Measurements from ENCODE around the gene NUBPL.
"Not testable (repeated sequence)": the region's sequence is repeated elsewhere in the genome, so short reads cannot be mapped to it uniquely, and the experiment has no call there.

Gene NUBPL

GRCh38 chr14:31705731-31706130 is 144.5 kb downstream of the NUBPL start:
- Mint-ChIP-seq H3K36me3 (ENCODE audit: low read depth) (peaks cover 5% of the 10 kb centered on the region), H3K9me3 (peaks cover 35% of the 10 kb centered on the region)

GRCh38 chr14:31708661-31709060 is 147.5 kb downstream of the NUBPL start:
- not testable (repeated sequence) for H3K4me1 Mint-ChIP-seq (ENCODE audit: low read depth); DNase-seq (ENCODE audit: low spot score); H3K36me3 Mint-ChIP-seq (ENCODE audit: low read depth); H3K4me3 Mint-ChIP-seq; H3K27ac Mint-ChIP-seq; H3K27me3 Mint-ChIP-seq (ENCODE audit: low read depth)
- peaks cover 29% of the 10 kb centered on the region for H3K9me3 Mint-ChIP-seq

More at GRCh38 chr14:31705731-31706130, 144.5 kb downstream of the NUBPL start:
- no peaks in the 10 kb centered on the region for H3K4me1 Mint-ChIP-seq (ENCODE audit: low read depth)
- H3K4me3 Mint-ChIP-seq: no peak overlapping the region
- H3K27ac Mint-ChIP-seq: no peak overlapping the region
- no peaks in the 10 kb centered on the region for H3K27me3 Mint-ChIP-seq (ENCODE audit: low read depth)
- DNase-seq (ENCODE audit: low spot score): no peak

- Mint-ChIP-seq H3K9me3 (peaks cover 15% of the 10 kb centered on the region), H3K4me3 (no peak overlapping the region), H3K36me3 (ENCODE audit: low read depth) (no peaks in the 10 kb centered on the region), H3K27me3 (ENCODE audit: low read depth) (no peaks in the 10 kb centered on the region), H3K27ac (no peak overlapping the region), H3K4me1 (ENCODE audit: low read depth) (no peaks in the 10 kb centered on the region)
- no peak for DNase-seq (ENCODE audit: low spot score)
Observed at GRCh38 chr14:31712244-31713127, 151.3 kb downstream of the NUBPL start.

- H3K4me3 Mint-ChIP-seq: no peak overlapping the region
- no peaks in the 10 kb centered on the region for H3K36me3 Mint-ChIP-seq (ENCODE audit: low read depth)
- no peaks in the 10 kb centered on the region for H3K4me1 Mint-ChIP-seq (ENCODE audit: low read depth)
- peaks cover 7% of the 10 kb centered on the region for H3K9me3 Mint-ChIP-seq
- no peaks in the 10 kb centered on the region for H3K27me3 Mint-ChIP-seq (ENCODE audit: low read depth)
- DNase-seq (ENCODE audit: low spot score): no peak
- H3K27ac Mint-ChIP-seq: no peak overlapping the region
Observed at GRCh38 chr14:31716208-31716607, 155.0 kb downstream of the NUBPL start.

GRCh38 chr14:31717294-31718085 is 156.3 kb downstream of the NUBPL start:
- Mint-ChIP-seq H3K4me3 (no peak overlapping the region), H3K9me3 (peaks cover 11% of the 10 kb centered on the region), H3K27ac (no peak overlapping the region), H3K4me1 (ENCODE audit: low read depth) (no peaks in the 10 kb centered on the region), H3K36me3 (ENCODE audit: low read depth) (peaks cover 2% of the 10 kb centered on the region), H3K27me3 (ENCODE audit: low read depth) (no peaks in the 10 kb centered on the region)
- DNase-seq (ENCODE audit: low spot score): no peak

- Mint-ChIP-seq H3K4me1 (ENCODE audit: low read depth) (peaks cover 2% of the 10 kb centered on the region), H3K27ac (no peak overlapping the region), H3K36me3 (ENCODE audit: low read depth) (peaks cover 2% of the 10 kb centered on the region), H3K4me3 (no peak overlapping the region), H3K27me3 (ENCODE audit: low read depth) (no peaks in the 10 kb centered on the region), H3K9me3 (peaks cover 11% of the 10 kb centered on the region)
- DNase-seq (ENCODE audit: low spot score): no peak
Observed at GRCh38 chr14:31718585-31718984, 157.4 kb downstream of the NUBPL start.

- no peaks in the 10 kb centered on the region for H3K27me3 Mint-ChIP-seq (ENCODE audit: low read depth)
- H3K27ac Mint-ChIP-seq: no peak overlapping the region
- H3K4me3 Mint-ChIP-seq: no peak overlapping the region
- H3K4me1 Mint-ChIP-seq (ENCODE audit: low read depth): peaks cover 2% of the 10 kb centered on the region
- H3K36me3 Mint-ChIP-seq (ENCODE audit: low read depth): peaks cover 2% of the 10 kb centered on the region
- peaks cover 11% of the 10 kb centered on the region for H3K9me3 Mint-ChIP-seq
- DNase-seq (ENCODE audit: low spot score): no peak
Observed at GRCh38 chr14:31718985-31719384, 157.8 kb downstream of the NUBPL start.

GRCh38 chr14:31726337-31726736 is 165.1 kb downstream of the NUBPL start:
- Mint-ChIP-seq H3K36me3 (ENCODE audit: low read depth) (peaks cover 6% of the 10 kb centered on the region), H3K27ac (no peak overlapping the region), H3K9me3 (peaks cover 27% of the 10 kb centered on the region), H3K4me3 (no peak overlapping the region), H3K27me3 (ENCODE audit: low read depth) (no peaks in the 10 kb centered on the region), H3K4me1 (ENCODE audit: low read depth) (peaks cover 2% of the 10 kb centered on the region)
- DNase-seq (ENCODE audit: low spot score): no peak

GRCh38 chr14:31727797-31728196 is 166.6 kb downstream of the NUBPL start:
- Mint-ChIP-seq H3K36me3 (ENCODE audit: low read depth) (peaks cover 5% of the 10 kb centered on the region), H3K9me3 (peaks cover 24% of the 10 kb centered on the region), H3K27ac (no peak overlapping the region), H3K4me3 (no peak overlapping the region), H3K4me1 (ENCODE audit: low read depth) (peaks cover 2% of the 10 kb centered on the region), H3K27me3 (ENCODE audit: low read depth) (no peaks in the 10 kb centered on the region)
- DNase-seq (ENCODE audit: low spot score): no peak

- Mint-ChIP-seq H3K9me3 (peaks cover 15% of the 10 kb centered on the region), H3K27ac (no peak overlapping the region), H3K36me3 (ENCODE audit: low read depth) (no peaks in the 10 kb centered on the region)
Observed at GRCh38 chr14:31740688-31741087, 179.5 kb downstream of the NUBPL start.

GRCh38 chr14:31745741-31746140 is 184.5 kb downstream of the NUBPL start:
- Mint-ChIP-seq H3K27me3 (ENCODE audit: low read depth) (no peaks in the 10 kb centered on the region), H3K27ac (no peak overlapping the region), H3K4me1 (ENCODE audit: low read depth) (no peaks in the 10 kb centered on the region), H3K36me3 (ENCODE audit: low read depth) (peaks cover 9% of the 10 kb centered on the region), H3K4me3 (no peak overlapping the region), H3K9me3 (peaks cover 45% of the 10 kb centered on the region)
- no peak for DNase-seq (ENCODE audit: low spot score)

More at GRCh38 chr14:31740688-31741087, 179.5 kb downstream of the NUBPL start:
- no peak for DNase-seq (ENCODE audit: low spot score)
- Mint-ChIP-seq H3K27me3 (ENCODE audit: low read depth) (no peaks in the 10 kb centered on the region), H3K4me1 (ENCODE audit: low read depth) (no peaks in the 10 kb centered on the region), H3K4me3 (no peak overlapping the region)

GRCh38 chr14:31746326-31746725 is 185.1 kb downstream of the NUBPL start:
- no peak overlapping the region for H3K27ac Mint-ChIP-seq
- H3K4me3 Mint-ChIP-seq: no peak overlapping the region
- H3K36me3 Mint-ChIP-seq (ENCODE audit: low read depth): peaks cover 9% of the 10 kb centered on the region
- H3K9me3 Mint-ChIP-seq: peaks cover 48% of the 10 kb centered on the region
- no peak for DNase-seq (ENCODE audit: low spot score)
- H3K27me3 Mint-ChIP-seq (ENCODE audit: low read depth): no peaks in the 10 kb centered on the region
- no peaks in the 10 kb centered on the region for H3K4me1 Mint-ChIP-seq (ENCODE audit: low read depth)

GRCh38 chr14:31749275-31749674 is 188.1 kb downstream of the NUBPL start:
- Mint-ChIP-seq H3K4me1 (ENCODE audit: low read depth) (no peaks in the 10 kb centered on the region), H3K36me3 (ENCODE audit: low read depth) (peaks cover 9% of the 10 kb centered on the region), H3K4me3 (no peak overlapping the region), H3K9me3 (peaks cover 53% of the 10 kb centered on the region), H3K27me3 (ENCODE audit: low read depth) (no peaks in the 10 kb centered on the region), H3K27ac (no peak overlapping the region)
- DNase-seq (ENCODE audit: low spot score): no peak

- not testable (repeated sequence) for H3K4me3 Mint-ChIP-seq; H3K27ac Mint-ChIP-seq; H3K27me3 Mint-ChIP-seq (ENCODE audit: low read depth); H3K36me3 Mint-ChIP-seq (ENCODE audit: low read depth); H3K4me1 Mint-ChIP-seq (ENCODE audit: low read depth); DNase-seq (ENCODE audit: low spot score)
- peaks cover 53% of the 10 kb centered on the region for H3K9me3 Mint-ChIP-seq
Observed at GRCh38 chr14:31751047-31751446, 189.8 kb downstream of the NUBPL start.
